Erythroblast (primary cell): Measurements from ENCODE around the gene C1GALT1.

Source experiments
- GATA1 ChIP-seq: IDR thresholded peaks from 2 replicates; pipeline ENCODE4 v1.6.1; 2011; ENCODE audit warnings: low read depth, mild to moderate bottlenecking, control low read depth, low read length, moderate library complexity
- POLR2A ChIP-seq: IDR thresholded peaks from 2 replicates; pipeline ENCODE4 v1.6.1; 2011; ENCODE audit warnings: mild to moderate bottlenecking, low read length

- TF ChIP-seq POLR2A, result no peak
- no peak for TF ChIP-seq GATA1
Measured at GRCh38 chr7:7190142-7190541, 7.8 kb downstream of the C1GALT1 start.
